GM21737 (cell line): ENCODE measurements around the gene KRT2.
"Not testable (repeated sequence)": the region's sequence is repeated elsewhere in the genome, so short reads cannot be mapped to it uniquely, and the experiment has no call there.

Experiments
- ATAC-seq: cut with Tn5 transposase; IDR thresholded peaks from one replicate; pipeline ENCODE4 v1.9.1; 2021; ENCODE audit warnings: mild to moderate bottlenecking, moderate library complexity; ENCODE audit not compliant: unreplicated experiment

The KRT2 gene

GRCh38 chr12:52685406-52685890, 33.4 kb upstream of the KRT2 start:
- no peak for ATAC-seq

- no peak for ATAC-seq
Observed at GRCh38 chr12:52684431-52684830, 32.4 kb upstream of the KRT2 start.

GRCh38 chr12:52683575-52684300, 31.7 kb upstream of the KRT2 start:
- ATAC-seq, result no peak

GRCh38 chr12:52682938-52683574, 31.0 kb upstream of the KRT2 start:
- no peak for ATAC-seq

- ATAC-seq, result no peak
Observed at GRCh38 chr12:52682381-52682660, 30.3 kb upstream of the KRT2 start.

- no peak for ATAC-seq
Observed at GRCh38 chr12:52681526-52682380, 29.7 kb upstream of the KRT2 start.

- no peak for ATAC-seq
Observed at GRCh38 chr12:52680363-52680762, 28.4 kb upstream of the KRT2 start, which contains the start of gene KRT1. KRT1 (minus strand) TSS chr12:52680407; CDS start chr12:52680348, 59 bp downstream.

GRCh38 chr12:52679875-52680274, 27.9 kb upstream of the KRT2 start:
- no peak for ATAC-seq

- ATAC-seq, result no peak
Observed at GRCh38 chr12:52677671-52678070, 25.7 kb upstream of the KRT2 start.

- no peak for ATAC-seq
Observed at GRCh38 chr12:52677126-52677525, 25.1 kb upstream of the KRT2 start.

GRCh38 chr12:52676163-52676562, 24.2 kb upstream of the KRT2 start:
- ATAC-seq, result no peak

GRCh38 chr12:52675301-52675701, 23.3 kb upstream of the KRT2 start:
- ATAC-seq, result no peak

GRCh38 chr12:52674433-52674775, 22.4 kb upstream of the KRT2 start:
- ATAC-seq, result no peak

- no peak for ATAC-seq
Observed at GRCh38 chr12:52673713-52674432, 21.9 kb upstream of the KRT2 start.

- ATAC-seq, result no peak
Observed at GRCh38 chr12:52673217-52673616, 21.2 kb upstream of the KRT2 start.

GRCh38 chr12:52672321-52672933, 20.4 kb upstream of the KRT2 start:
- ATAC-seq, result no peak

- ATAC-seq, result no peak
Observed at GRCh38 chr12:52670961-52671360, 18.9 kb upstream of the KRT2 start.

GRCh38 chr12:52670506-52670905, 18.5 kb upstream of the KRT2 start:
- ATAC-seq, result no peak

GRCh38 chr12:52669941-52670340, 17.9 kb upstream of the KRT2 start:
- not testable (repeated sequence) for ATAC-seq

- no peak for ATAC-seq
Observed at GRCh38 chr12:52669426-52669825, 17.4 kb upstream of the KRT2 start.

GRCh38 chr12:52667931-52668330, 15.9 kb upstream of the KRT2 start:
- no peak for ATAC-seq
